Activated T-cell treated with anti-CD3 and anti-CD28 coated beads for 48 hours (primary cell): ENCODE data around the gene RNU1-1.
A peak's percentile ranks its signal among the peaks of the same experiment; 100 is the strongest.
"Not testable (repeated sequence)": the region's sequence is repeated elsewhere in the genome, so short reads cannot be mapped to it uniquely, and the experiment has no call there.

ENCODE experiments used
- DNase-seq: peaks from one replicate; pipeline ENCODE4 v3.0.0-alpha.2; 2020; ENCODE audit warnings: low read depth

RNU1-1 gene

GRCh38 chr1:16521679-16522078 is 7.6 kb upstream of the RNU1-1 start:
- DNase-seq: not testable (repeated sequence)

- no peak for DNase-seq
Measured at GRCh38 chr1:16521288-16521583, 7.2 kb upstream of the RNU1-1 start.

GRCh38 chr1:16520435-16521287 is 6.6 kb upstream of the RNU1-1 start:
- DNase-seq: not testable (repeated sequence)

- DNase-seq: not testable (repeated sequence)
Measured at GRCh38 chr1:16519255-16519951, 5.3 kb upstream of the RNU1-1 start.

GRCh38 chr1:16518913-16519254 is 4.8 kb upstream of the RNU1-1 start:
- DNase-seq: not testable (repeated sequence)

GRCh38 chr1:16516694-16517410 is 2.8 kb upstream of the RNU1-1 start:
- DNase-seq: not testable (repeated sequence)

GRCh38 chr1:16513412-16514106 is 526 bp downstream of the RNU1-1 start:
- peak; percentile 57 for DNase-seq

- not testable (repeated sequence) for DNase-seq
Measured at GRCh38 chr1:16512624-16513411, 1.3 kb downstream of the RNU1-1 start.

- DNase-seq: not testable (repeated sequence)
Measured at GRCh38 chr1:16511926-16512325, 2.2 kb downstream of the RNU1-1 start.

GRCh38 chr1:16508861-16509445 is 5.1 kb downstream of the RNU1-1 start:
- DNase-seq: not testable (repeated sequence)

GRCh38 chr1:16506364-16507136 is 7.5 kb downstream of the RNU1-1 start:
- DNase-seq: not testable (repeated sequence)

- not testable (repeated sequence) for DNase-seq
Measured at GRCh38 chr1:16505870-16506269, 8.2 kb downstream of the RNU1-1 start.

- DNase-seq: no peak
Measured at GRCh38 chr1:16503494-16503893, 10.6 kb downstream of the RNU1-1 start.

- not testable (repeated sequence) for DNase-seq
Measured at GRCh38 chr1:16501446-16501845, 12.6 kb downstream of the RNU1-1 start.

GRCh38 chr1:16500975-16501374 is 13.1 kb downstream of the RNU1-1 start:
- DNase-seq: not testable (repeated sequence)

- not testable (repeated sequence) for DNase-seq
Measured at GRCh38 chr1:16500466-16500865, 13.6 kb downstream of the RNU1-1 start.

GRCh38 chr1:16498573-16499413 is 15.3 kb downstream of the RNU1-1 start:
- peak; percentile 84 for DNase-seq

- not testable (repeated sequence) for DNase-seq
Measured at GRCh38 chr1:16498047-16498446, 16.0 kb downstream of the RNU1-1 start.

GRCh38 chr1:16497474-16497904 is 16.6 kb downstream of the RNU1-1 start:
- DNase-seq: not testable (repeated sequence)
